CD14-positive monocyte (primary cell): ENCODE measurements around the gene FCRL6. TPM values are rescaled to one million over a fixed set of nuclear protein-coding genes. Genes with fewer than 3 reads are reported as not detected.

Experiments
- DNase-seq, 3 donors: peaks; one replicate each; pipeline ENCODE4 v3.0.0-alpha.2; 2011 to 2022
- H2AFZ ChIP-seq: 2 replicates; pipeline ENCODE4 v1.6.0; 2012; ENCODE audit warnings: mild to moderate bottlenecking, low read depth, low read length, inconsistent platforms; ENCODE audit not compliant: insufficient read depth, poor library complexity, severe bottlenecking
- H3K27ac ChIP-seq, 2 donors: 1 replicate in 1 of 2; 2 replicates in 1 of 2; pipeline ENCODE4 v1.5.1; 2012 to 2013; ENCODE audit warnings: low read length in 2 of 2, control low read depth in 1 of 2, inconsistent platforms in 1 of 2, low read depth in 1 of 2, mild to moderate bottlenecking in 1 of 2
- H3K27me3 ChIP-seq, 2 donors: one replicate each; pipeline versions ENCODE4 v1.6.0 to v1.6.1; 2011 to 2013; ENCODE audit warnings: low read length in 2 of 2; ENCODE audit not compliant: control insufficient read depth in 2 of 2, insufficient read depth in 2 of 2
- H3K36me3 ChIP-seq, 2 donors: replicated peaks in 1 of 2; 1 replicate in 1 of 2; 2 replicates in 1 of 2; pipeline versions ENCODE4 v1.5.1 to v1.6.1; 2012 to 2013; ENCODE audit warnings: low read length in 2 of 2, control low read depth in 1 of 2, inconsistent platforms in 1 of 2, mild to moderate bottlenecking in 1 of 2; ENCODE audit not compliant: insufficient read depth in 2 of 2, control insufficient read depth in 1 of 2
- H3K4me1 ChIP-seq, 2 donors: 1 replicate in 1 of 2; 2 replicates in 1 of 2; pipeline versions ENCODE4 v1.5.1 to v1.6.1; 2012 to 2013; ENCODE audit warnings: low read length in 2 of 2, control low read depth in 1 of 2, inconsistent platforms in 1 of 2, mild to moderate bottlenecking in 1 of 2, moderate library complexity in 1 of 2; ENCODE audit not compliant: insufficient read depth in 2 of 2, control insufficient read depth in 1 of 2
- H3K4me2 ChIP-seq: replicated peaks from 2 replicates; pipeline ENCODE3; 2012; ENCODE audit warnings: low read length, moderate library complexity, mild to moderate bottlenecking; ENCODE audit not compliant: poor library complexity, severe bottlenecking; ENCODE audit errors: extremely low read depth
- H3K4me3 ChIP-seq, 3 experiments: fragments of 200-600 bp in 1 of 3; sonication (generic) in 1 of 3; replicated peaks in 1 of 3; 1 replicate in 2 of 3; 2 replicates in 1 of 3; pipeline ENCODE4 v1.5.1; 2011 to 2013; ENCODE audit warnings: low read length in 3 of 3, mild to moderate bottlenecking in 3 of 3, control low read depth in 2 of 3, low read depth in 2 of 3, inconsistent platforms in 1 of 3, moderate library complexity in 1 of 3
- H3K79me2 ChIP-seq: 2 replicates; pipeline ENCODE4 v1.6.0; 2012; ENCODE audit warnings: mild to moderate bottlenecking, control low read depth, inconsistent platforms, low read length, moderate library complexity; ENCODE audit not compliant: insufficient read depth
- H3K9ac ChIP-seq: 2 replicates; pipeline ENCODE4 v1.6.0; 2017; ENCODE audit warnings: low read length, mild to moderate bottlenecking; ENCODE audit not compliant: insufficient read depth, poor library complexity, severe bottlenecking
- H3K9me3 ChIP-seq, 2 donors: replicated peaks in 1 of 2; 1 replicate in 1 of 2; 2 replicates in 1 of 2; pipeline versions ENCODE4 v1.5.1 to v1.6.1; 2012 to 2013; ENCODE audit warnings: low read length in 2 of 2, control low read depth in 1 of 2; ENCODE audit not compliant: control insufficient read depth in 1 of 2, insufficient read depth in 1 of 2
- H4K20me1 ChIP-seq: 2 replicates; pipeline ENCODE4 v1.6.0; 2012; ENCODE audit warnings: mild to moderate bottlenecking, low read length, control low read depth, moderate library complexity; ENCODE audit not compliant: insufficient read depth
- H3K27ac Mint-ChIP-seq, 7 donors: one replicate each; pipeline ENCODE4 v1.8.0; 2020; ENCODE audit warnings: mild to moderate bottlenecking in 7 of 7, mixed read lengths in 7 of 7, moderate library complexity in 6 of 7, inconsistent platforms in 2 of 7
- H3K27me3 Mint-ChIP-seq, 3 donors: one replicate each; pipeline ENCODE4 v1.8.0; 2021 to 2022; ENCODE audit warnings: low read depth in 3 of 3, mild to moderate bottlenecking in 3 of 3, mixed read lengths in 3 of 3, moderate library complexity in 3 of 3, inconsistent platforms in 1 of 3
- H3K36me3 Mint-ChIP-seq, 2 donors: one replicate each; pipeline ENCODE4 v1.8.0; 2020; ENCODE audit warnings: mixed read lengths in 2 of 2, inconsistent platforms in 1 of 2, mild to moderate bottlenecking in 1 of 2
- H3K4me1 Mint-ChIP-seq: one replicate; pipeline ENCODE4 v1.8.0; 2020; ENCODE audit warnings: mild to moderate bottlenecking, mixed read lengths
- H3K4me3 Mint-ChIP-seq, 2 donors: one replicate each; pipeline ENCODE4 v1.8.0; 2020; ENCODE audit warnings: mild to moderate bottlenecking in 2 of 2, mixed read lengths in 2 of 2, moderate library complexity in 1 of 2
- H3K9me3 Mint-ChIP-seq, 7 donors: one replicate each; pipeline ENCODE4 v1.8.0; 2020 to 2022; ENCODE audit warnings: mixed read lengths in 7 of 7, mild to moderate bottlenecking in 6 of 7, moderate library complexity in 6 of 7, inconsistent platforms in 2 of 7
- WGBS: methylation state at CpG from one replicate; pipeline ENCODE4 v1.1.5; 2013; ENCODE audit warnings: missing lambda C conversion rate; ENCODE audit not compliant: insufficient coverage; 5-methylcytosine and 5-hydroxymethylcytosine counted together
- intact Hi-C, 2 donors: fragments of 100-400 bp; cut with micrococcal nuclease; formaldehyde crosslinking; loops; one replicate each; pipeline versions ENCODE4 v1.15.0 to v1.15.1; 2023
- polyA plus RNA-seq, 3 donors: library from polyadenylated mRNA; depleted of rRNA in 1 of 3; unstranded in 2 of 3; stranded (reverse) in 1 of 3; fragments of 300-500 nt in 2 of 3; fragments of >200 nt in 1 of 3; fragmentation: Illumina TruSeq in 2 of 3; gene quantifications; 1 replicate in 2 of 3; 2 replicates in 1 of 3; pipeline ENCODE4 v1.2.3, GENCODE V29; 2012 to 2021
- TF ChIP-seq, protein P1 (sequence below): fragments of 200-600 bp; IDR thresholded peaks from one replicate; pipeline ENCODE4 v1.8.0; 2022; ENCODE audit warnings: antibody characterized with exemption, mild to moderate bottlenecking

The FCRL6 gene
- polyA plus RNA-seq, 3 donors = 0.15 to 0.36 (median 0.17) TPM

DNA sequence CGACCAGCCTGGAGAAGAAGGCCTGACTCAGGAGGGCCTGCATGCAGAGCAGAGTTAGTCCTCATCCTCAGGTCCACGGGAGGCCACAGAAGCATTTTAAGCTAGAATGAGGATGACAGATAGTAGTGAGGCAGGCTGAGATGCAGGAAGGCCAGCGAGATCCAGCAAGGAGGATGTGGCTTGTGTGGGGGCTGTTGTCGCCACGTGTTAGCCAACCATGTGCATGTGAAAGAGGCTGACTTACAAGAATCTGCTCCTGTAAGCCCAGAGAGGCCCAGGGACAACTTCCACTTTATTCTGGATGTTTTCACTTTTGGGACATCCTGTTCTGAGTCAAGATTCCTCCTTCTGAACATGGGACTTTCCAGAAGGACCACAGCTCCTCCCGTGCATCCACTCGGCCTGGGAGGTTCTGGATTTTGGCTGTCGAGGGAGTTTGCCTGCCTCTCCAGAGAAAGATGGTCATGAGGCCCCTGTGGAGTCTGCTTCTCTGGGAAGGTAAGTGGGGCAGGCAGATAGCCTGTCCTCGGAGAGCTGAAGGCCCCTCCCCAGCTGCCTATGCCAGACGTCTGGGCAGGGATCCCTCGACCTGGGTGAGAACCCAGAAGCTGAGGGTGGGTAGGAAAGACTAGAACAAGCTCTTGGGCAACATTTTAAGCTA is 24.4 kb downstream of the FCRL6 start, which contains the start of gene SLAMF8:
Gene SLAMF8 (plus strand): TSS at position 433 of the 661 bp plus-strand sequence. CDS start 26 bp downstream, at position 459.
- H3K36me3 Mint-ChIP-seq = peaks cover 0 to 3% of the 10 kb centered on the region in 2 donors
- Histone ChIP-seq H3K4me3 (peak within 1 kb of the TSS in 1 of 3 experiments; percentile 59), H3K27ac (peak within 1 kb of the TSS; percentile 26 to 47), H3K9ac (peak within 1 kb of the TSS; percentile 5), H3K4me2 (peak within 1 kb of the TSS; percentile 28), H3K27me3 (no peaks in the 10 kb centered on the region), H3K36me3 (no peaks in the 10 kb centered on the region), H3K4me1 (peaks cover 62% of the 10 kb centered on the region in 2 donors), H4K20me1 (no peaks in the 10 kb centered on the region), H3K9me3 (no peaks in the 10 kb centered on the region), H3K79me2 (no peaks in the 10 kb centered on the region), H2AFZ (no peak within 1 kb of the TSS)
- H3K27ac Mint-ChIP-seq = peak within 1 kb of the TSS; percentile 34 to 89 (median 72)
- H3K4me3 Mint-ChIP-seq = peak within 1 kb of the TSS; percentile 64 to 67
- intact Hi-C loops = no loop called here
- peak; percentile 49 to 88 (median 60) for DNase-seq
- H3K4me1 Mint-ChIP-seq = peaks cover 74% of the 10 kb centered on the region
- peaks cover 0 to 2% (median 0%) of the 10 kb centered on the region in 7 donors for H3K9me3 Mint-ChIP-seq
- peaks cover 0 to 7% (median 4%) of the 10 kb centered on the region in 3 donors for H3K27me3 Mint-ChIP-seq
- WGBS = 79% methylated on average over 5 of the region's 11 CpGs
- TF ChIP-seq, protein P1, sequence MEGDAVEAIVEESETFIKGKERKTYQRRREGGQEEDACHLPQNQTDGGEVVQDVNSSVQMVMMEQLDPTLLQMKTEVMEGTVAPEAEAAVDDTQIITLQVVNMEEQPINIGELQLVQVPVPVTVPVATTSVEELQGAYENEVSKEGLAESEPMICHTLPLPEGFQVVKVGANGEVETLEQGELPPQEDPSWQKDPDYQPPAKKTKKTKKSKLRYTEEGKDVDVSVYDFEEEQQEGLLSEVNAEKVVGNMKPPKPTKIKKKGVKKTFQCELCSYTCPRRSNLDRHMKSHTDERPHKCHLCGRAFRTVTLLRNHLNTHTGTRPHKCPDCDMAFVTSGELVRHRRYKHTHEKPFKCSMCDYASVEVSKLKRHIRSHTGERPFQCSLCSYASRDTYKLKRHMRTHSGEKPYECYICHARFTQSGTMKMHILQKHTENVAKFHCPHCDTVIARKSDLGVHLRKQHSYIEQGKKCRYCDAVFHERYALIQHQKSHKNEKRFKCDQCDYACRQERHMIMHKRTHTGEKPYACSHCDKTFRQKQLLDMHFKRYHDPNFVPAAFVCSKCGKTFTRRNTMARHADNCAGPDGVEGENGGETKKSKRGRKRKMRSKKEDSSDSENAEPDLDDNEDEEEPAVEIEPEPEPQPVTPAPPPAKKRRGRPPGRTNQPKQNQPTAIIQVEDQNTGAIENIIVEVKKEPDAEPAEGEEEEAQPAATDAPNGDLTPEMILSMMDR = no peak

DNA sequence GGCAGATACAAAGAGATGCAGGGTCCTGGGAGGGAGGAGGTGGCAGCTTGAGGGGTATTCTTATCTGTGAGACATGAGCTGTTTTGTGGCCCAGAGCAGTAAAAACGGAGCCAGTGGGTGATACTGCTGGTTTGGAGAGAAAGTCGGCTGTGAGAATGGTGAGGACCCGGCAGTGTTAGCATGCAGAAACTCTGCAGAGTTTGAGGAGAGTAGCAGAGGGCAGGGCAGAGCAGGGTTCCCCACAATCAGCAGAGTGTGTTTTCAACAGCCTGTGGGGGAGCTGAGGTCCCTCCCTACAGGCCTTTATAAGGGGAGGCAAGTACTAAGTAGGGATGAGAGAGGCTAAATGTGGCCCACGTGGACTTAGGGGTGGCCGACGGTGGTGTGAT is 24.9 kb downstream of the FCRL6 start:
- Histone ChIP-seq H3K27me3 (no peaks in the 10 kb centered on the region), H3K4me1 (peaks cover 62% of the 10 kb centered on the region in 2 donors), H4K20me1 (no peaks in the 10 kb centered on the region), H3K4me3 (peak overlapping the region in 1 of 3 experiments; percentile 59), H3K36me3 (no peaks in the 10 kb centered on the region), H3K9ac (no peak overlapping the region), H3K27ac (peak overlapping the region in 1 of 2 donors; percentile 47), H3K79me2 (no peaks in the 10 kb centered on the region), H3K4me2 (peak overlapping the region; percentile 28), H3K9me3 (no peaks in the 10 kb centered on the region), H2AFZ (no peak overlapping the region)
- peaks cover 0 to 3% of the 10 kb centered on the region in 2 donors for H3K36me3 Mint-ChIP-seq
- H3K9me3 Mint-ChIP-seq = peaks cover 0 to 2% (median 0%) of the 10 kb centered on the region in 7 donors
- peaks cover 0 to 7% (median 4%) of the 10 kb centered on the region in 3 donors for H3K27me3 Mint-ChIP-seq
- DNase-seq = no peak
- peak overlapping the region; percentile 64 to 67 for H3K4me3 Mint-ChIP-seq
- peaks cover 74% of the 10 kb centered on the region for H3K4me1 Mint-ChIP-seq
- intact Hi-C loops = no loop called here
- TF ChIP-seq, protein P1 = no peak
- peak overlapping the region; percentile 34 to 89 (median 72) for H3K27ac Mint-ChIP-seq
- 96% methylated on average over 4 of the region's 6 CpGs for WGBS
